IPS DF 4.7 (cell line): Measurements from ENCODE around the gene PSAT1.
"Not testable (repeated sequence)": the region's sequence is repeated elsewhere in the genome, so short reads cannot be mapped to it uniquely, and the experiment has no call there.

ENCODE experiments used
- DNase-seq: peaks from one replicate; pipeline ENCODE4 v3.0.0-alpha.2; 2013; ENCODE audit warnings: low spot score; ENCODE audit errors: extremely low read depth

Gene PSAT1

DNA sequence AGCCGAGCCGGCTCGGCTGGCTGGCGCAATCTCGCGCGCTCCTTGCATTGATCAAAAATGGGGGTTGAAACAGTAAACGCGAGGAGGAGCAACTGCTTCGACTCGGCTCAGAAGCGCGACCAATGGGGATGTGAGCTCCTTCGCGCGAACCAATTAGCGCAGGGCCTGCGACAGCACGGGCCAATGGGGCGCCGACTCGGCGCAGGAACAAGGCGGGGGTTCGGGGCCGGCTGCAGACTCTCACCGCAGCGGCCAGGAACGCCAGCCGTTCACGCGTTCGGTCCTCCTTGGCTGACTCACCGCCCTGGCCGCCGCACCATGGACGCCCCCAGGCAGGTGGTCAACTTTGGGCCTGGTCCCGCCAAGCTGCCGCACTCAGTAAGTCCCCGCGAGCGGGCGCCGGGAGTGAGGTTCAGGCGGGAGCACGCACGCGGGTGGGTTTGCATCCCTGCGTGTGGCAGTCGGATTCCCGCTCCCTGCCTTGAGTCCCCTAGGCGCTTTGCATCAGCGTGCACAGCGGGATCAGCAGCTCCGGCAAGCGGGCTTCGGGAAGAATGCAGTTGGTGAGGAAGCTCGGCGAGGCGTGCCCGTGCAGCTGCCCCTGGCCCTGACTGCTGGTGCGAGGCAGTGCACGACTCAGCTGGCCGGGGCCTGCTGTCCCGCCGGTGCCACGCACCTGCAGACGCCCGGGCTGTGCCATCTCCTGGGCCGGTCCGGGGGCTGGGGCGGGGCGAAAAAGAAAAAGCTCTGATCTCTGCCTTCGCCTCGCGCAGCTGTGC is at the start of gene PSAT1:
Gene PSAT1 (plus strand): TSS at position 233 of the 779 bp plus-strand sequence. CDS start 86 bp downstream, at position 319.
- DNase-seq: peak; percentile 85

DNA sequence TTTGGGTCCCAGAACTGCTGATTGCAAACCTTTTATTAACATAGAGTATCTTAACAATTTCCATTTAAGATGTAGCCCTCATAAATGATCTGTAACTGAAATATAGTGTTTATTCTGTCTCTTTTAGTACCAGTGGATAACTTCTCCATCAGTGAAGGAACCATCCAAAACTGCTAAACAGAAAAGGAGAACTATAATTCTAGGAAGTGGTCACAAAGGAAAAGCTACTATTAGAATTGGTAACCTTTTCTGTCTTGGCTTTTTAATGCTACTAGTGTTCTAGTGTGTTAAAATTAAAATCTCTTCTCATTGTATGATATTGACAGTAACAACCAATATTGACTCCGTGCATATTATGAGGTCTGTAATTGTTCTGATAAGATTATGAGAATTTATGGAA is 48.3 kb upstream of the PSAT1 start:
- no peak for DNase-seq

DNA sequence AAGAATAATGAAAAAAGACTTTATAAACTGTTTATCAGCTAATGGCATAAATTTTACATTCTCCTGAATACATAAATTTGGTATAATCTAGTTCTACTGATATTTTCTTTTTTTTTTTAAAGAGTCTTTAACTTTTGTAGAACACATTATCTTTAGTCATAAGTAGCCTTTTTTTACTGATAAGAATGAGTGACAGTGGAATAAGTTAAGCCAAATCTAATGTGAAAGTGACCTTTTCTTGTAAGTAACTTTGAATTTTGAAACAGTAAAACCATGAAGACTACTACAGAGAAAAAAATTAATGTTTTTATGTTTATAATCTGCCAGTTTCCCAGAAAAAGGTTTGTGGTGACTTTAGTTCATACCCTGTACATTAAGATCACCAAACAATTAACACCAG is 47.4 kb upstream of the PSAT1 start:
- no peak for DNase-seq

DNA sequence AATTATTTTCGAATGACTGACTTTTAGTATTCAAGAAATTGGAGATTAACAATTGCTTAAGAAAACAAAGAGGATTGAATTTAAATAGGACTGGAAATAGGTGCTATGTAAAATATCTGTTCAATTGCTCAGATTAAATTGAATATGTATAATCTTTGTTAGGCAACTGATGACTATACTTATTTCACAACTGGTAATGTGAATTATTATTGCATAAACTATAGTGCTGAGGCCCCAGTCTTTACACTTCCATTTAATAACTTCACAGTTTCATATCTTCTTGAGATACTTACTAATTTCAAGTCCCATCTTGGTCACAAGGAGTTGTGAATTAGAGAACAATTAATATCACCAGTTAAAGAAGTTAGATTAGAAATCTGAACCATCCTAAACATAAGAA is 44.3 kb upstream of the PSAT1 start:
- DNase-seq: no peak

DNA sequence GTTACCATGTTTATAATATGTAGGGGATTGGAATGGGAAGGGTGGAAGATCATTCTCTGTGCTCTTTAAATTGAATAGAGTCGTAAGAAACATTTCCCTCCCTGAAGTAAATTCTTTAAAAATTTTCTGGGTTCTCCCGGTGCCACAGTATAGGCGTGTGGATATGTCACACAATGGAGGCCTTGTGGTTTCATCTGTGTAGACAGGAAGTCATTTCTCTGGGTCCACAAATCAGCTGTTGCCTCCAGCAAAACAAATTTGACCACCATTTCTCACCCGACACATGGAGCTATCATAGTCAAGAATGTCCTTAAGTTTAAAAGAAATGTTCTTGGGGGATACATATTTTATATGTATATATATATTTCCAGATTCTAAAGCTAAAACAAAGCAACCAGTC is 43.6 kb upstream of the PSAT1 start:
- no peak for DNase-seq

DNA sequence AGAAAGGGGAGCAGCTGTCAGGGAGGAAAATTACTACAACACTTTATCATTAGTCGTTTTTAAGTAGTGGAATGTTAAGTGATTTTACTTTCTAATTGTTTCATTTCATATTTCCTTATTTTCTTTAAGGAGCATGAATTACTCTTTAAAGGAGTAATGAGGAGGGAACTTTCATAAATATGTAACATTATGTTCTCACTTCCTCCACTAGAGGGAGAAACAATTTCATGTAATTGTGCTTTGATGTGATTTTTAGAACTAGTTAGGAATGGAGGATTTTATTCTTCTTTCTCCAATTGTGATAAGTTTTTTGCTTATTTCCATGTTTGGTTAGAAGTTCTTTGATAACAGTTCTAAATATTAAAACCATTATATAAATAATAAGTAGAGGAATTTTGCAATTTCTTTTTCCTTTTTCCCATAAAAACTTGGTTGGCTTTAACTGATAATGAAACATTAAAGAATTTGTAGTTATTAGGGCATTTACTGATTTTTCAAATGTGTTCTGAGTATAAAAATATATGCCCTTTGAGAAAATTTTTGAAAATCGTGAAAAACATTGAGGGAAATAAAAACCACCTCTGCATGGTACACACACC is 35.4 kb upstream of the PSAT1 start:
- DNase-seq: no peak

DNA sequence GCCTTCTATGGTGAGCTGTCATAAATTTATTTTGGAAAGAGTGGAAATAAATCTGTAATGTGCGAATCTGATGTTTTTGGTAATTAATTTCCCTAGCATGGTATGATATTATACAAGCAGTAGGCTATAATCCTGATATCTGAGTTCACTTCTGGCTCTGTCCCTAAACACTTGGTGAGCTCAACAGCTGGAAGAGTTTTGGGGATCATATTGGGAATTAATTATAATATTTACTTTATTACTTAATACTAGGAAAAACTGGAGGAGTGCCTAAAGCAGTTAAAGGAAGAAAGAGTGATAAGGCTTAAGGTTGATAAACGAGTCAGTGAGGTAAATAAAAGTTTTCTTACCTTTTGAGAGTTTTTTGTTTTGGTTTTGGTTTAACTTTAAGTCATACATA is 34.3 kb upstream of the PSAT1 start:
- DNase-seq: no peak

DNA sequence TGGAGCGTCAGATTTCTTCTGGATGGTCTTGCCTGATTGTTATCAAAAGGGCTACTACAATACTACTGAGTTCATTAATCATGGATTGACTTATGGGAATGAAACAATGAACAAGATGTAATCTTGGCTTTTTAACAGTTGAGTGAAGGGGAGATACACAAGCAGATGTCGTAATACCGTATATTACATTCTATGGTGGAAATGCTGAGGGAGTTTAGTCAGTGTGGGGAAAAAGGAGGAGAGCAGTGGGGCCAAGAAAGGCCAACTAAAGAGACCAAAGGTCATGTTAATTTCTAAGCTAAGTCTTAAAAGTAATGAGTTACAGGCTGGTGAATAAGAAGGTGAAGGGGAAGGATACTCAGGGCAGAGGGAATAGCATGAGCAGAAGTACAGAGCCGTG is 29.0 kb upstream of the PSAT1 start:
- no peak for DNase-seq

DNA sequence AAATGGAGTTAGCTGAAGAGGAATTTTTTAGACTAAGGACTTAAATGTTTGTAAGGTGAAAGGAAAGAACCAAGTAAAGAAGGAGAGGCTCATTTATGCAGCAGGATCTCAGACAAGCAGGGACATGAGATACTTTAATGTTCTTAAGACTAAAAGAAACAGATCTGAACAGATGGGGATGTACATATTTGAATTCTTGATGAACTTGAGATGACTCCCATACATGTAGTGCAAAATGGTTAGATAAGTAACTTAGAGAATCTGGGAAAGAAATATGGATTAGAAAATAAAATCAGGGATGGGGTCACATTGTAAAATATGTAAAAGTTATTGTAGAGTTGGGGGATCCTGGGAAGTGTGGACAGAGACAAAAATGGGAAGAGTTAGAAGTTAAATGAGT is 27.1 kb upstream of the PSAT1 start:
- no peak for DNase-seq

DNA sequence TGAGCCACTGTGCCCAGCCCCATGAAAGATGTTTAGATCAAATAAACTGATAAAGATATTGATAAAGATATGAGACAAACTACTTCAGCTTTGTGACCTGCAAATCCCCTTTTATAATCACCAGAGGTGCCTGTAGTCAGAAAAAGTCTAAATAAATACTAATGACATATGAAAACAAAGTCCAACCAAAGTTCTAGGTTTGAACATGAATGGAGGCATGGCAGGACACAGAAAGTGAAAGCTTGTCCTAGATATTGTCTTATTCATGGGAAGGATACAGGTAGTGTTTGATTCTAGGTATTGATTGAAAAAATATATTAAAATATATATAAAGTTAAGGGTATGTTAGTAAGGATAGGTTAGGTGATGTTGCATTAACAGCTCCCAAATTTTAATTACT is 24.6 kb upstream of the PSAT1 start:
- no peak for DNase-seq

DNA sequence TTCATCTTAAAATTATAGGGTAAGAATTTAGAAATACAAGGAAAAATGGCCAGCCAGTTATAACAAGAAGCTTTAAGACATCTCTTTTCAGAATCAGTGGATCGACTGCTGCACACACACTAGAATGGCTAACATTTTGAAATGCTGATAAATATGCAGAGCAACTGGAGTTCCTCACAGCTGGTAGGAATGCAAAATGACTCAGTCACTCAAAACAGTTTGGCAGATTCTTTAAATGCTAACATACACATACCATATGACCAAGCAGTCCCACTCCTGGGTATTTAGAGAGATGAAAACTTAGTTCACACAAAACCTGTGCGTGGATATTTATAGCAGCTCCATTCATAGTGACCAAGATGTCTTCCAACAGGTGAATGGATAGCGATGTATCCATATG is 23.2 kb upstream of the PSAT1 start:
- no peak for DNase-seq

DNA sequence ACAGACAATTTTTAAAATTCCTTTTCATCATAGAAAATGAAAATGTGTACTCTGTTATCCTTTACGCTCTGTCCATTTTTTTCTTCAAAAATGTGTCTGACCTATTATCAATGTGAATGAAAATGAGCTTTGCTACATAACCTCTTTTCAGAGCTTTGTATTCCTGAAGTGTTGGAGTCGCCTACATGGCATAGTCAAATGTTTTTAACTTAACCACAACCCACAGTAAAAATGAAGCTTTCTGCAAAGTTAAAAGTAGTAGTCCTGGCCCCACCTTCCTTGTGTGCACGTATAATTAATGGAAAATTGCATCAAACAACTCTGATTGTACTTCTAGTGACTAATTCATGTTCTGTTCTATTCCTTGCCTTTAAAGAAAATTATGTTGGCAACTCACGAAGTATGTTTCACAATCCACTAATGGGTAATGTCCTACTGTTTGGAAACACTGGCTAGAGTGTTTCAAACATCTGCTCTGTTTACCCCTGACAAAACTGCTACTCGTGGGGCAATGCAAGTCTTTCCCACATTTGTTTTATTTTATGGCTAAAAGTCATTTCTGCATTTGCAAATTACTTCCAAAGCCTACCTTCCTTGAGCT is 18.6 kb upstream of the PSAT1 start:
- DNase-seq: no peak

DNA sequence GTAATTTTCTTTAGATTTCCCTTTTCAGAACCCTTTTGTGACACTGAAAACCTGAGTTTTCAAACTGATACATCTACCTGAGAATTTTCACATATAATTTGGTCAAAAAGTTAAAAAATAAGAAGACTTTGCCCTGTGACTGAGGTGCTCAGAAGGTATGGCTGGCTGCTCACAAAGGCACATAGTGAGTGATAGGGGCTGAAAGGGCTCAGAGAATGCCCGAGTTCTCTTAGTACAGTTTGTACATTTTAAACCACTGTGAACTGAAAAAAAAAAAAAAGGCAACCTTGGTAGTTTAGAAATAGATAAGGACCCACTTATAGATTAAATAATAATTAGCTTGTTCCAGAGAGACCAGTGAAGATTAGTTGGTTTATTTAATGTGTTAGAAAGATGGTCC is 18.1 kb upstream of the PSAT1 start:
- no peak for DNase-seq

DNA sequence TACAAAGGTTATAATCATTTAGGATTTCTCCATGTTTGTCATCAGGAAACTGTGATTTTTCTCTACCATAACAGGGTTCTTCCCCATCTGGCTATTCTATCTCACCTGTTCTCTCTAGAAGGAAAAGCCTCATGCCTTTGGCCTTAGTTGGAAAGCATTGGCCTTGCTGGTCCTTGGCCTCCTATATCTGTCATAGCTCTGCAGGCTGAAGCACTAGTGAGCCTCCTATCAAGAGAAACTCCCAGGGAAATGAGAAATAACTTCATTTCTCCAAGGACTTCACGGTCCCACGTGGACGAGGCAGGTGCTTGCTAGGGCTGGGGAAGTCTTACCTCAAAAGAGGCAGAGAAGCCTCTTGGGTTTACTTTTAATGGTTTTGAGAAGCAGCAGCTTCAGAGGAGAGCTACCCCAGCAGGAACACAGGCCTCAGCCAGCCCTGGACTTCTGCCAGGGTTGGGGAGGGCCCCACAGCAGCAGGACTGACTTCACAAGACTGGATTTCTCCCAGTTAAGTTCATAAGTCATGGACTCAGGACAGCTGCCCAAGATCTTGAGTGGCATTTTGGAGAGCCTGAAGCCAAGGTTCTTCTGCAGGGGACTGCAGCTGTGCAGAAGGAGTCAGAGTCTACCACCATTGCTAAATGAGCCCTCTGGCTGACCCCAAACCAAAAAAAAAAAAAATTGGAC is 15.8 kb upstream of the PSAT1 start:
- no peak for DNase-seq

DNA sequence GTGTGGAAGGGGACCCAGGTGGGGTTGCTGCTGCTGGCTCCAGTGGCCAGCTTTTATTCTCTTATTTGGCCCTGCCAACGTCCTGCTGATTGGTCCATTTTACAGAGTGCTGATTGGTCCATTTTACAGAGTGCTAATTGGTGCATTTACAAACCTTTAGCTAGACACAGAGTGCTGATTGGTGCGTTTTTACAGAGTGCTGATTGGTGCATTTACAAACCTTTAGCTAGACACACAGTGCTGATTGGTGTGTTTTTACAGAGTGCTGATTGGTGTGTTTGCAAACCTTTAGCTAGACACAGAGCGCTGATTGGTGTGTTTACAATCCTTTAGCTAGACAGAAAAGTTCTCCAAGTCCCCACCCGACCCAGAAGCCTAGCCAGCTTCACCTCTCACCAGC is 12.7 kb upstream of the PSAT1 start:
- not testable (repeated sequence) for DNase-seq

DNA sequence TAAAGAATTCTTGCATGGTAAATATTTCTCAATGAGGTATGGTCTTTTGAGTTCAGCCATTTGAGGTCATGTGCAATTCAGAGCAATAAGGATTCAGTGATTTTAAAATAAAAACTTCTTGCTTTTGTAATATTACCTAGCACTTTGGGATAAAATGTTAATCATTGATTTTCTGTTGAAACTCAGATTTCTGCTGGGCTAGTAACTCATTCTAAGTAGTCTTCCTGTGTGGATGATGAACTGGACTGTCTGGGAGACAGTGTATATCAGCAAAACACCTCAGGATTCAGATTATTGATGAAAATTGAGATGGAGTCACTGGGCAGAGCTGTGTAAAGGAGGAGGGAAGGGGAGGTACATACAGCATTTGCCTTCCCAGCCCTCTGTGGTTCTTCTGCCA is 10.8 kb upstream of the PSAT1 start:
- no peak for DNase-seq

DNA sequence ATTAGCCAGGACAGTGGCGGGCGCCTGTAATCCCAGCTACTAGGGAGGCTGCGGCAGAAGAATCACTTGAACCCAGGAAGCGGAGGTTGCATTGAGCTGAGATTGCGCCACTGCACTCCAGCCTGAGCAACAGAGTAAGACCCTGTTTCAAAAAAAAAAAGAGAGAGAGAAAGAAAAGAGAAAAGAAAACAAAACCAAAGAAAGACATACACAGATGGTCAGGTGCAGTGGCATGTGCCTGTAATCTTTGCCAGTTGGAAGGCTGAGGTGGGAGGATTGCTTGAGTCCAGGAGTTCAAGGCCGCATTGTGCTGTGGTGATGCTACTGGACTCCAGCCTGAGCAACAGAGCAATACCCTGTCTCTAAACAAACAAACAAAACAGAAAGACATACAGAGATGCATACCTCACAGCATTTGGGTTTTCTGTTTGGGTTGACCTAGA is 10.0 kb upstream of the PSAT1 start:
- DNase-seq: no peak

DNA sequence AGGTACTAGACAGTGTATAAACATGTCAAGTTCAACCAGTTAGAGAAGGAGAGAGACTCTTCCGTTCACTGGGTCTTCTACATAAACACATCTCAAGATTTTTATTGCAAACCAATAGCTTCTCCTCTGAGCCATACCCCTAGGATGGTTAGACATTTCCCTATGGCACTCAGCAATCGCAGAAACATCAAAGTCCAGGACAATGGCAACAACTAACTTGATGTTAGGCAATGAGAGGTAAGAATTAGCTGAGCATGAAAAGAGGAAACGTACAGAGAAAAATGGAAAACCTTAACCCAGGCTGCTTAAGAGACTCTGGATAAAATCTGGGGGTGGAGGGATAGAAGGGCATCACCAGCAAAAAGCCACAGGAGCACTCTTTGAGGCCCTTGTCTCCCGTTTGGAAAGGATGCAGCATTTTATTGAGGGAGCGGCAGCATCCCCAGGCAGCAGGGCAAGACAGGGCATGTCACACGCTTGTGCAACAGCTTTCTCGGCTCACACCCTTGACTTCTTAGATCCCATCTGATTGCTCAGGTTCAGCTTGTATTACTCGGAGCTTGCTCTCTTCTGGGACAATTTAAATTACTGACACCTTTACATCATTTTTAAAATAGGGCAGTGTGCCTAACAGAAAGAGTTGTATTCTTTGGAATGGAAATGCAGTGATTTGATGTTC is 8.6 kb upstream of the PSAT1 start:
- DNase-seq: no peak

DNA sequence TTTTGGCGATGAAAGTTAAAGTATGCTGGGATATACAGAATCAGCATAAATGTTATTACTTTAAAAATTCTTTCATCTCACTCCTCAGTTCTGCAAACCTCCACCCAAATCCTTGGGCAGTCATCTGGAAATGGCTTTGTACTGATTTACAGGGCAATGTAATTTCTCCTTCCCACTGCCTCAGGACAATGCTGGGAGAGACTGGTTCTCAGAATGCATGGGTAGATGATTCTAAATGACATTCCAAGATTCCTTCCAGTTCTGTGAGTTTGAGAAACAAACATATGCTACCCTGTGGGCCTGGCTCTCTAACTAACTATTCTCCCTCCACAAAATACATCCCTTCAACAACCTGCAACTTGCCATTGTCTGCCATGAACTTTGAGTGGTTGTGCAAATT is 7.5 kb upstream of the PSAT1 start:
- DNase-seq: no peak

DNA sequence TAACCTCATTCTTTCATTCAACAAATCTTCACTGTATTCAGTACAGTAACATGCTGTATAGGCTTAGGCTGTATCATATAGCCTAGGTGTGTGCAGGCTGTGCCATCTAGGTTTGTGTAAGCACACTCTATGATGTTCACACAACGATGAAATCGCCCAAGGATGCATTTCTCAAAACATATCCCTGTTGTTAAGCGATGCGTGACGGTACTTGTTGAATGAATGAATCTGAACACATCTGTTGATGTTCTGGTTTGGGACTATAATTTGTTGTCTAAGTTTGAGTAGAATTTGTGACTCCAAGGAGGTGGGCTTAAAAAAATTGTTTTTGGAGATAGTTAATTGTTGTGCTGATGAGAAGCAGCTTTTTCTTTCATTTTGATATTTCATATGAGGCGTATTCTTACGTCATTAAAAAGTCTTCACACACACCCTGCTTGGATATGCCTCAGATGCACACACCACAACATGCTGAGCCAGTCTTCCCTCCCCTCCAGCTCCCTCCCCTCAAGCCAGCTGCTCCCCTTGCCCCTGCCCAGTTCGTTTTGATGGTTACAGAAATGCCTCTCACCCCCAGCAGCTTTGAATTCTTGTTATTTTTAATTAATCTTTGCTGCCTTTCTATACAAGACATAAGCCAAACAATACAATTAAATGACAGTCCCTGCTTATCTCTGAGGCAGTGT is 5.5 kb upstream of the PSAT1 start:
- no peak for DNase-seq

DNA sequence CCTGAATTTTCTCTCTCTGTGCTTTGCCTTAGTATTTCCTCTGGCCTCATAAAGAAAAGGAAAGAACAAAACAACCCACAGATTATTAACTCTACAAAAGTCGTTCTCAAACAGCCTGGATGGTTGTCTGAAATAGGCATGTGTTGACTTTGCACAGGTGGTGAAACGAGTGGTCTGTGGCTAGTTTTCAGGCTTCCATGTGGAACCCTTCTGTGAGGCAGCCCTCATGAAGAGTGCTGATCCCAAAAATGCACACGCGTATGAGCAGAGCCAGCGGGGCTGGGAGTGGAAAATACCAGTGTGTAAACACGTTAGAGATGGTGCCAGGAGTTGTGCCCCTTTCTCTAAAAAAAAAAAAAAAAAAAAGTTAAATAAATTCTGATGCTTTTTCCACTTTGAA is 4.9 kb upstream of the PSAT1 start:
- DNase-seq: no peak
